HL-60/S4 treated with retinoic acid at 250 ng/mL for 4 days and 3 days (cell line): ENCODE data around the gene SPINK7.
"Not testable (repeated sequence)": the region's sequence is repeated elsewhere in the genome, so short reads cannot be mapped to it uniquely, and the experiment has no call there.

Experiments used
- in situ Hi-C: fragments of 300-500 bp; cut with MboI; formaldehyde crosslinking; loops from 2 replicates; pipeline ENCODE4 v1.7.0; 2022; ENCODE audit warnings: low sequenced_read_pairs

SPINK7 gene

DNA sequence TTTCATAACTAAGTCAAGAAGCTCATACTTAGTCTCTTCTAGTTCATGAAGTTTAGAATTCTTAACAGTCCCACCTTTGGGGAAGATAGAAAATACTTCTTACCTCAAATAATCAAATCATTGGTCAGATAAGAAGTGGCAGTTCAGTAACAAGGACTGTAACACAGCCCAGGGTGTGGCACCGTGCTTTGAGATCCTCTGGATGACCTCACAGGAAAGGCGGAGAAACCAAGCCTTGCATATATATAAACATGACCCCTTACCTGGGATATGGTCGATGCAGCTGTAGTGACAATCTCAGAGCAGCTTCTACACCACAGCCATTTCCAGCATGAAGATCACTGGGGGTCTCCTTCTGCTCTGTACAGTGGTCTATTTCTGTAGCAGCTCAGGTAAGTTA is at the start of gene SPINK7:
TSS of gene SPINK7 (plus strand) at position 271 of the 400 bp plus-strand sequence. CDS start at position 332, 61 bp downstream.
- in situ Hi-C loops, result no loop called here

DNA sequence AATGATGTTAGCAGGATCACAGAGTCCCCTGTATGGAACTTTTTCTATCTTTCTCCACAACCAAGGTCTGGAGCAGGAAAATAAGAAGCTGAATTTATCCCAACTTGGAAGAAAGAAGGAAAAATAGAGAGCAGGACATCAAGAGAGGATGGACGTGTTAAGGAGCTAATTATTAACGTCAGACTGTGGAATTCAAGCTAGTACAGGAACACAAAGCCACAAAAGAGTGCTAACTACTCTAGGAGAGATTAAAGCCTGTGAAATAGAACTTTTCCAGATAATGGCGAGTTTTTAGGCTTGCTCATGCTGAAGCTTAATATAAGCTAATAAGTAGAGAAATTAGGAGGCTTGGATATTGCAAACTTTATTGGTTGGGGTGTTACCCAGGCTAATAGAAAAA is 44.3 kb upstream of the SPINK7 start:
- in situ Hi-C loops, result no loop called here

GRCh38 chr5:148268566-148268965 is 43.7 kb upstream of the SPINK7 start, which contains the start of gene SPINK13:
Gene SPINK13, plus strand, starts transcription at chr5:148268794. Its CDS starts 1,279 bp downstream, at chr5:148270073.
- in situ Hi-C loops, result no loop called here

DNA sequence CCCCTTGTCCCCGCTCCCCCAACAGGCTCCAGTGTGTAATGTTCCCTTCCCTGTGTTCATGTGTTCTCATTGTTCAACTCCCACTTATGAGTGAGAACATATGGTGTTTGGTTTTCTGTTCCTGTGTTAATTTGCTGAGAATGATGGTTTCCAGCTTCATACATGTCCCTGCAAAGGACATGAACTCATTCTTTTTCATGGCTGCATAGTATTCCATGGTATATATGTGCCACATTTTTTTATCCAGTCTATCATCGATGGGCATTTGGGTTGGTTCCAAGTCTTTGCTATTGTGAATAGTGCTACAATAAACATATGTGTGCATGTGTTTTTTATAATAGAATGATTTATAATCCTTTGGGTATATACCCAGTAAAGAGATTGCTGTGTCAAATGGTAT is 37.1 kb upstream of the SPINK7 start:
- in situ Hi-C loops, result not testable (repeated sequence)

DNA sequence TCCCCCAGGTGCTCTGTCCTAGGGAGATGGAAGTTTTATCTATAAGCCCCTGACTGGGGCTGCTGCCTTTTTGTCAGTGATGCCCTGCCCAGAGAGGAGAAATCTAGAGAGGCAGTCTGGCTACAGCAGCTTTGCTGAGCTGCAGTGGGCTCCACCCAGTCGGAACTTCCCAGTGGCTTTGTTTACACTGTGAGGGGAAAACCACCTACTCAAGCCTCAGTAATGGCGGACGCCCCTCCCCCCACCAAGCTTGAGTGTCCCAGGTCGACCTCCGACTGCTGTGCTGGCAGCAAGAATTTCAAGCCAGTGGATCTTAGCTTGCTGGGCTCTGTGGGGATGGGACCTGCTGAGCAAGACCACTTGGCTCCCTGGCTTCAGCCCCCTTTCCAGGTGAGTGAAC is 31.3 kb upstream of the SPINK7 start:
- in situ Hi-C loops, result not testable (repeated sequence)

DNA sequence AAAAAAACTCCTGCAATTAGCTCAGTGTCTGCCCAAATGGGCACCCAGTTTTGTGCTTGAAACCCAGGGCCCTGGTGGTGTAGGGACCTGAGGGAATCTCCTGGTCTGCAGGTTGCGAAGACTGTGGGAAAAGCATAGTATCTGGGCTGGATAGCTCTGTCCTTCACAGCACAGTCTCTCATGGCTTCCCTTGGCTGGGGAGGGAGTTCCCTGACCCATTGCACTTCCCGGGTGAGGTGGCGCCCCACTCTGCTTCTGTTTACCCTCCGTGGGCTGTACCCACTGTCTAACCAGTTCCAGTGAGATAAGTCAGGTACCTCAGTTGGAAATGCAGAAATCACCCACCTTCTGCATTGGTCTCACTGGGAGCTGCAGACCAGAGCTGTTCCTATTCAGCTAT is 30.9 kb upstream of the SPINK7 start:
- in situ Hi-C loops, result not testable (repeated sequence)

GRCh38 chr5:148290271-148291195 is 21.7 kb upstream of the SPINK7 start:
- in situ Hi-C loops, result no loop called here

GRCh38 chr5:148297731-148298130 is 14.5 kb upstream of the SPINK7 start:
- in situ Hi-C loops, result no loop called here

GRCh38 chr5:148306446-148306845 is 5.8 kb upstream of the SPINK7 start:
- in situ Hi-C loops, result no loop called here

DNA sequence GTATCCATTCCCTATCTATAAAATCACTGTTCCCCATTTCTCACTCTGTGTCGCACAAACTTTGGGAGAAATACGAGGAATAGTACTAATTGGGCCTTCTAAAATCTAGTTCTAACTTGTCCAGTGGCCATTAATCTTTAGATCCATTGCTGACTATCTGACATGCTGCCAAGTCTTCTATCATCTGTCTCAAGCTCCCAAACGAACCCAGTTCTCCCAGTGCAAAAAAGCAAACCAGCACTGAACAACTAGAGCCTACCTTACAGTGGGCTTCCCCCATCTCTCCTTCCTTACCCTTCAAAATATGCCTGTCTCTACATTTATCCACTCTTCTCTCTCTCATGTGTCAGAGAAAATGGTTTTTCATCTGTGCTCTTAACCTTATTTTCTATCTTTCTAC is 3.2 kb upstream of the SPINK7 start:
- in situ Hi-C loops, result no loop called here

- in situ Hi-C loops, result no loop called here
These were observed 2.5 kb upstream of the SPINK7 start for GRCh38 chr5:148309746-148310145.

DNA sequence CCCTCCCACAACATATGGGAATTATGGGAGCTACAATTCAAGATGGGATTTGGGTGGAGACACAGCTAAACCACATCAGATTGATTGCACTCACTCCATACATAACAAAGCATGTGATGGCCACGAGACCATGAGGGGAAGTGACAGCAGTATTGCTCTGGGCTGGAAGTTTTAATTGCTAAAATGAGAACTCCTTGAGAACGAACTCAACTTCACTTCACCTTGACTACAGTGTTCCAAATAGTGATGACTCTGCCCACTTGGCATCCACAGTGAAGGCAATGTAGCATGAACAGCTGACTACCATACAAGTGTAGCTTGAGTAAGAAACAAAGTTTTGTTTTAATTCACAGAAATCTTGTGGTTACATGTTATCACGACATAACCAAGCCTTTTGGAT is 739 bp upstream of the SPINK7 start:
- in situ Hi-C loops, result no loop called here

GRCh38 chr5:148314187-148314586 is 2.0 kb downstream of the SPINK7 start:
- in situ Hi-C loops, result no loop called here

DNA sequence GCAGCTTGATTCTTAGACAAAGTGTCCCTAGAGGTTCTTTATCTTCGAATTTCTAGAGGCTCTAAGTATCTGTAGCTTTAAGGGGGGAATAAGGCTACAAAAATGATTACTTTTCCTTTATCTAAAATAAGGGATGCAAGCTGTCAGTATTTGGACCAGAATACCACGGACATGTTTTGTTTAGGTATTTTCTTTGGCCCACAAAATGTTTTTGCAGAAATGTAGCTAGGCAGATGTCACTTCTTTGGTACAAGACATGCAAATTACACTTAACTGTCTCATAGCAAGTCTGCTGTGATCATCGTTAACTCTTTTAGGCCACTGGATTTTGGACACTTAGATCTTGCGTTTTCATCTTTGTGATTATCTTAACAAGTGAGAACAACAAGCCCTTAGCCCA is 2.5 kb downstream of the SPINK7 start:
- in situ Hi-C loops, result no loop called here

- in situ Hi-C loops, result not testable (repeated sequence)
These were observed 8.1 kb downstream of the SPINK7 start for GRCh38 chr5:148320011-148320963.

DNA sequence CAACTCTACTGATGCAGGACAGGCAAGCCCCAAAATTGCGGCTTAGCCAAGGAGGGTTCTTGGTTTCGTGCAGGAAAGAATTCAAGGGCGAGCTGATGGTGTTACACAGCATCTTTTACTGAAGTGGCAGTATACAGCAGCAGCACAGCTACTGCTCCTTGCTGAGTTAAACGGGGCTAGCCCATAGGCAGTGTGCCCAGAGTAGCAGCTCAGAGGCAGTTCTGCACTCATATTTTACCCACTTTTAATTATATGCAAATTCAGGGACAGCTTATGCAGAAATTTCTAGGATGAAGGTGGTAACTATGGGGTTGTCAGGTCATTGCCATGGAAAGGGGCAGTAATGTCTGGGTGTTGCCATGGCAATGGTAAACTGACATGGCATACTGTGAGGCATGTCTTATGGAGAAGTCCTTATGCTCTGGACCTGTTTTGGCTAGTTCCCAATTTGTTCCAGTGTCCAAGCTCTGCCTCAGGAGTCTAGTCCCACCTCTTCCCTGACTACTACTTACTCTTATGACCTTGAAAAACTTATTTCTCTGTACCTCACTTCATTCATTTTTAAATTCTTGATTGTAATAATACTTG is 21.1 kb downstream of the SPINK7 start:
- in situ Hi-C loops, result no loop called here

DNA sequence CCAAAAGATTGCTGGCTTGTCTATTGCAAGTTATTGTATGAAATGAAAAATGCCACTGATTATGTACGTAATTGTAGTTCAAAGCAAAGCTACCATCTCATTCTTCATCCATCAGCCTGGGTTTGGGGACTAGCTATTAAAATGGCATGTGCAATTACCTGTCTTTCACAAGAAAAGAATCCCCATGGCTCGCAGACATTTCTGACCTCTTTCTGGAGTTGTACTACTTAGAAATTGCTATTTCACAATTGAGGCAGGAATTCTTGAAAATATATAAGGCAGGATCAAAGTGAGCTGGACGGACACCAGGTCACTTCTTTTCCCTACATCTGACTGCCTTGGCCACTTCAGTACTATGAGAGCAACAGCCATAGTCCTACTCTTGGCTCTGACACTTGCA is 23.0 kb downstream of the SPINK7 start, which contains the start of gene SPINK9:
TSS of gene SPINK9 (plus strand) at position 301 of the 400 bp plus-strand sequence. CDS start at position 356, 55 bp downstream.
- in situ Hi-C loops, result no loop called here

GRCh38 chr5:148336704-148337435 is 24.6 kb downstream of the SPINK7 start:
- in situ Hi-C loops, result no loop called here

- in situ Hi-C loops, result no loop called here
These were observed 30.3 kb downstream of the SPINK7 start for GRCh38 chr5:148342371-148343045.

DNA sequence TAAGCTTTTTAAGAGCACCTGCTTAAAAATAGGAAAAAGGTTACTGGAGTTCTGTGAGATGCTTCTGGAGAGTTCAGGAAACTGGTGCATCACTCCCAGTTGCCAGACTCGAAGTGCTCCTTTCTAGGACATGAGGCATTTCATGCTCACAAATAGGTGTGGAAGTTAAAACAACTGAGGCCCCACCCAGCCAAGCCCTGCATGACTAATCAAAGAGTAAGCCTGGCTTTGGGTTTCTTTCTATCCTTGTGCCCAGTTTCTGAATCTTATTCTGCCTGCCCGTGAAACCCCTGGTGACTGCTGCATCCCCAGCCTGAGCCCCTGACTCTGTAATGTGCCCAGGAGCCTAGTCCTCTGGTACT is 30.8 kb downstream of the SPINK7 start:
- in situ Hi-C loops, result no loop called here
